Pons (tissue), 1 donor: Measurements from ENCODE around the gene EDC3.
A peak's percentile ranks its signal among the peaks of the same experiment; 100 is the strongest.
"Not testable (repeated sequence)": the region's sequence is repeated elsewhere in the genome, so short reads cannot be mapped to it uniquely, and the experiment has no call there.

Source experiments
- DNase-seq: peaks from one replicate; pipeline ENCODE4 v3.0.0-alpha.2; 2016; ENCODE audit warnings: low spot score

EDC3 gene

DNA sequence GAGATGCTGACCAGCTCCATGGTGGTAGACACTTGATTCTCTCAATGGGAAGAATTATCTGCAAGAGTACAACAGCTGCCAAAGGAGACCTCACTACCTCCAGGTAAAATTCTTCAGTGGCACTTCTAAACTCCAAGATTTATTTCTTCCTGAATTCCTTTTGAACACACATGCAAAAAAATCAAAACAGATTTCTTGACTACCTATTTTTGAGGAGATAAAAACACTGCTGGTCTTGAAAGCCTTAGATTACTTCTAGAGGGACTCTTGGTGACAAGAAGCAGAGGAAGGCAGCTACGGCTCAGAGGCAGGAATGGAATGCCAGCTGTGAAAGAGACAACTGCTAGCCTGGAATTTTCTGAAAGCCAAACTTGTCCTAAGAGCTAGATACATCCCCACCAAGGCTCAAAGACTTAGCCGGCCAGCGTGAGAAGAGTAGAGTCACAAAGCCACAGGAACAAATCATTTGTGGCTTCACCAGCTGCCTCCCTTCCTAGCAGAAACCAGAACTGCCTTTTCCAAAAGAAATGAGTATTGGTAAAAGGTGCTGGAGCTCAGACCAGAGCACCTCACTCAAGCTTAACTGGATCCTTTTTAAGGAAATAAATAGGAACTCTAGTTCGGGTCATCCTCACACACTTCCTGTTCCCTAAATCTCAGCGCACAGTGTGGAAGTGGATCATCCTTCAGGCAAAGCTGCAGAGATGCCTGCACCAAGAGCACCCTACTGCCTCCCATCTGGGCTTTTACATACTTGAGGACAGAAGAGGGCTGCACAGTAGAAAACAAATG lies 47.6 kb downstream of the EDC3 start:
- DNase-seq, result no peak

DNA sequence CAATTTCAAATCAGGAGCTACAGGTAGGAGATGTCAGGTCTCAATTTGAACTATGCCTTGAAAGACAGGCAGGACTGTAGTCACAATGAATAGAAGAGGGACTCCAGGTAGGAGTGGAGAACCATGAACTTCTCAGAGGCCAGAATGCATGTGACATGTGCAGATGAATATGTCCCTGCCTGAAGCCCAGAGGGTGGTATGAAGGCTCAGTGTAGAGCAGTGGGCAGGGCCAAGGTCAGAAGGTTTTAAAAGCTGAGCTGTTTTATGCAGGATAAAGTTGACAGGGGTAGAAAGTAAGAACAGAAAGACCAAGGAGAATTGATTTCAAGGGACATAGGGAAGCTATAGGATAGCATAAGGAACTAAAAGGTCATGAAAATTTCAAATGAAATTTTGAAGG lies 49.3 kb downstream of the EDC3 start:
- DNase-seq, result no peak

DNA sequence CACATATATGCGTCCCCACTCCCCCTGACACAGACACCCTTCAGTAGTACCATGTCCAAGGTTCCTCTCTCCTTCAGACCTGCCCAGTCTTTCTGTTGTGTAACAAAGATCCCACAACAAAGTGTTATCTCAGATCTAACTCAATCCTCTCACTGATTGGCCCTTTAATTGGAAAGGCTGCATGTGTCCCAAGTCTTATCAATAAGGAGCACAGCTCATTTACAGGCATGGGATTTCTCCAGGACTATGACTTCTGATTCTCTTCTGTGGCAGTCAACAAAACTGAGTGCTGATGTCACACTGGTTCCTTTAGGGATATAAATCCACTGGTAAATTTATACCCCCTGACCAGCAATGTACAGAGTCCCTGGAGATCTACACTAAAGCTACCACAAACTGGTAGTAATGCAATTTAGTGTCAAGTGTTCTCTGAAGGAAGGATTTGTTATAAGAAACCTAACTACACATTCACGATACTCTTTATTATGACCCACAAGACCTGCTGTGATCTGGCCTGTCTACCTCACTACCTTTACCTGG lies 52.1 kb downstream of the EDC3 start:
- DNase-seq, result no peak

- no peak for DNase-seq
These were observed 52.8 kb downstream of the EDC3 start for GRCh38 chr15:74642734-74643664.

DNA sequence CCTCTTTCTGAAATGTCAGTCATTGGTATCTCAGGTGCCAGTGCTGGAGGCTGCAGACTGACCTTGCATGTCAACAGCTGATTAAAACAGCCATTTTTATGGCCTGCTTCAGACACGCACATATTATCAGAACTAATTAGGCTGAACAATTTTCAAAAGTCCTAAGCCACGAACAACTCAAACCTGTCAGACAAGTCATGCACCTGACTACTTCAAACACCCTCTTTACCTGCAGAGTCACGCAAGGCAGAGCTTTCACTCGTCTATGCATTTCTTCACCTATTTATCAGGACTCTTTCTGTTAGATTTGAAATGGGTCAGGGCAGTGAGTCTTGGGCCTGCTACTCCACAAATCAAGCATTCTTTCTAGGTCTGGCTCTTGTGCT lies 53.5 kb downstream of the EDC3 start:
- no peak for DNase-seq

GRCh38 chr15:74641151-74641550 lies 54.7 kb downstream of the EDC3 start:
- no peak for DNase-seq

GRCh38 chr15:74636984-74637383 lies 58.8 kb downstream of the EDC3 start:
- DNase-seq, result no peak

DNA sequence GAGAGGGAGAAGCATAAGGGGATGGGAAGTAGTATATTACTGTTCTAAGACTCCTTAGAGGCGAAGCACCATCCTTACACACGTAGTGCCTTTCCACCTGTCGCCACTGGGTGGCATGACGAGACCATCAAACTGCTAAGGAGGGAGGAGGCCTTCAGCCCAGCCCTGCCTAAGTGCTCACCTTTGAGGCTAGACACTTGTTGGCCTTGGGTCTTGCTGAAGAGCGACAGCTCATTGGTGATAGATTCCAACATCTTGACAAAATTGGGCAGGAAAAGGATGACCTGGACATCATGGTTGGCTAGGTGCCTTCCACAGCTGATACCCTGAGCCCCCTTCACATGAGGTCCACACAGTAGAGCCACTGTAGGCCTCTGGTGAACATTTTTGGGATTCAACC lies 60.6 kb downstream of the EDC3 start:
- peak; percentile 78 for DNase-seq

DNA sequence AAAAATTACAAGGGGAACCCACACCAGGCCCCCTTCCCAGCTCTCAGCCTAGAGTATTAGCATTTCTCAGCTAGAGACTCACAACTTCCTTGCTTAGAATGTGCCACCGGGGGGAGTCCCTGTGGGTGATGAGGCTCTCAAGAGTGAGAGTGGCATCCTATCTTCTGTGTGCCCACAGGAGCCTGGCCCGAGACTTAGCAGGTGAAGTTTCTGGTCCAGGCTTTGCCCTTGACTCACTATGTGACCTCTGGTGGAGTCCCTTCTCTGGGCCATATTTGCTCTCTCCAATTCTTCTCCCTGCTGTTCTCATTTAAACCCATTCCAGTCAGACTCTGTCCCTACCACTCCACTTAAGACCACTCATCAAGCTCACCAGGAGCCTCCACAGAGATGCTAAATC lies 62.0 kb downstream of the EDC3 start:
- no peak for DNase-seq

GRCh38 chr15:74632601-74633000 lies 63.2 kb downstream of the EDC3 start:
- DNase-seq, result no peak

- peak; percentile 55 for DNase-seq
These were observed 63.8 kb downstream of the EDC3 start for GRCh38 chr15:74631935-74632560.

GRCh38 chr15:74631408-74631807 lies 64.4 kb downstream of the EDC3 start:
- no peak for DNase-seq

GRCh38 chr15:74631087-74631385 lies 64.8 kb downstream of the EDC3 start:
- no peak for DNase-seq

DNA sequence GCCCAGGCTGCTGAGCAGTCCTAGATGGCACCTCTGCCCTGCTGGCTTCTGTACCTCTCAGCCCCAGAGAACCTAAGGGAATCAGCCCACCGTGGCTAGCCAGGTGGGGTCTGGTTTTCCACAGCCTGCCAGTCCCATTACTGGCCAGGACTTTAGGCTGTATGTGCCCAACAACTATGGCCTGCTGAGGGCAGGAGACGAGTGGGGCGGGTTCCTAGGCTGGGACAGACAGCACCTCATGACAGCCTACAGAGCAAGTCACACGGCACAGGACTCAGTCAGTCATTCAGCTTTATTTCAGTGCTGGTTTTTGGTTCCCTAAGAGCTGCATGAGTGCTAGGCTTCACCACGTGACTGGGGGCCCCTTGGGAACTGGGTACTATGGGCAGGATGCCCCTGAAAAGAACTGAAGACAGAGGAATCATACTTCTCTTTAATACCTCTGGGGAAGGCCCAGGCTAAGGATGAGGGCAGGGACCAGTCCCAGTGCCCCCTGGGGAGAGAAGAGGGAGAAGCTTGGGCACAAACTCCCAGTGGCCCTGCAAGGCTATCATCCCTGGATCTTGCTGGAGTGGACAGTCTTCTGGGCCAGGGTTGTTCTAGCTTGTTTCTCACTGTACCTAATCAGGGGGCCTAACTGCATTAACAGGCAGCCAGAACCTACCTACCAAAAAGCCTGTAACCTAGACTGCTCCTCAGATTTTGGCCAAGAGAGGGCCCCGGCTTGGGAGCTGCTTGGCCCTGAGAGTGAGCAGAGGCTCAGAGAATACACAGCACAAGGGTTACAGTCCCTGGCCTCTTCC lies 65.3 kb downstream of the EDC3 start:
- DNase-seq, result no peak

GRCh38 chr15:74629696-74630095 lies 66.1 kb downstream of the EDC3 start:
- not testable (repeated sequence) for DNase-seq

DNA sequence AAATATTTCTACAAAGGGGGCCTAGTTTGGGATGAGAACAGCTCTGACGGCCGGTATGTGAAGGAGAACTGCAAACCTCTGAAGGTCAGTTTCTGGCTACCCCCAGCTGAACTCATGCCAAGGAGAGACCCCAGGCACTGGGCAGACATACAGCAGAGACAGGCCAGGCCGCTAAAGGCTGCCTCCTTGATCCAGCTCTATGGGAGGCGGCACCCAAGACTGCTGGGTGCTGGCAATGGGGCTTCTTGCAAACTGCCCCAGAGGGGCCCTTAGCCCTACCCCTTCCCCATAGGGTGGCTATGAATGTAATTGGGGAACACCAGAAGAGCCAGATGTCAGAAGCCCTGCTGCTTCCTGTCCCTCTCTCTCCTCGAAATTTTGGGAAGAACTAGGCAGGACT lies 66.9 kb downstream of the EDC3 start:
- DNase-seq, result no peak

GRCh38 chr15:74628199-74628598 lies 67.6 kb downstream of the EDC3 start:
- DNase-seq, result no peak

- DNase-seq, result no peak
These were observed 68.1 kb downstream of the EDC3 start for GRCh38 chr15:74627766-74628165.

DNA sequence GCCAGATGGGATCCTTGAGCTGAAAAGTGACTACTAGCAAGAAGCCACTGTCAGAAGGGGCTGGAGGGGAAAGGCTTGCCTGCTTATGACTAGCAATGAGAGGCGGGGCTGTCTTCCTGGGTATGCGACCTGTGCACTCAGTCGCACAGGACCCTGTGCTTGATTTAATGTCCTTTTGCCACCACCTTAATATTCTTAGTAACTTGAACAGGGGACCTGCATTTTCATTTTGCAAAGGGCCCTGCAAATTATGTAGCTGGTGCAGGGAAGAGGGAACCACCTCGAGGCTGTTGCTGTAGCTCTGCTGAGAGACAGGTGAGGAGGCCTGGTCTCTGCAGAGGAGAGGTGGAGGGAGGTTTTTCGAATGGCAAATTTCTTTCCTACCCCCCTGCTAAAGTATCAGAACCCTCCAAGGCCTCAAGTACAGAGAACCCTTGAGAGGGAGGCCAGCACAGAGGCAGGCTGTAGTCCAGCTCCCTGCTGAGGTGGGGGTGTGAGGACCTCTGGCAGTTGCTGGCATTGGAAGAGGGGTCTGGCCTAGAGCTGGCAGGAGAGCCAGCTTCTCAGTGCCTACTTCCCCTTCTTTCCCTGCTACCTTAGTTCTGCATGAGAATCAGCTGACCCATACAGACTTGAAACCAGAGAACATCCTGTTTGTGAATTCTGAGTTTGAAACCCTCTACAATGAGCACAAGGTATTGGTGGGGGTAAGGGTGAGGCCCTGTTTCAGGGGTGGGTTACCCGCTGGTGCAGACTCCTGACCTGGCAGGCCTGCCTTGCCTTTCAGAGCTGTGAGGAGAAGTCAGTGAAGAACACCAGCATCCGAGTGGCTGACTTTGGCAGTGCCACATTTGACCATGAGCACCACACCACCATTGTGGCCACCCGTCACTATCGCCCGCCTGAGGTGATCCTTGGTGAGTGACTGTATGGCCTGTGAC lies 68.8 kb downstream of the EDC3 start:
- DNase-seq, result peak; percentile 60

DNA sequence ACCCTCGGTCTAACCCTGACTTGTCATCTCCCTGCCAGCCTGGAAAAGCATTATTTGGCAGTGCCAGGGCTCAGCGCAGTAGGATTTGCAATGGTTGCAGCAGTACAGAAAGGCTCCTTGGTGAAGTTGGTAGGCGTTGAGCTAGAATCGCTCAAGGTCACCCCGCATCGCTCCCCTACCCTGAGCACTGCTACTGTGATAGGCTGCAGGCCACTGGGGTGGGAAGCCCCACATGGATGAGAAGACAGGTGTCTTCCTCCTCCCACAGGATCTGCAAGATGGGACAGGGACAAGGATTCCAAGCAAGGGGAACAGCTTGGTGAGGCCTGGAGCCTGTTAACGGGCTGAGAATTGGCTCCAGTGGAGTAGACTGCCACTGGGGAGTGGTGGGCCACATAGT lies 69.5 kb downstream of the EDC3 start:
- DNase-seq, result no peak

DNA sequence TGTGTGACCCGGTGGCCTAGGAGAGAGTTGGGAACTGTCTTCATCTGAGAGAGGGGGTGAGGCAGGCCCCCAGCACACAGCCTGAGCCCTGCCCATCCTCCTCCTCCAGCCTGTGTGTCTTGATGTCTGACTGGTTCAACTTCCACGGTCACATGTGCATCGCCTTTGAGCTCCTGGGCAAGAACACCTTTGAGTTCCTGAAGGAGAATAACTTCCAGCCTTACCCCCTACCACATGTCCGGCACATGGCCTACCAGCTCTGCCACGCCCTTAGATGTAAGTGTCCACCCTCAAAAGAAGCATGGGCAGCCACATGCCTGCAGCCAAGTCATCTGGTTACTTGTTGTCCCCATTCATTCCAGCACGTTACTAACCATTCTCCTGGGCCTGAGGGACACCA lies 70.1 kb downstream of the EDC3 start:
- no peak for DNase-seq
